Activated CD8-positive, alpha-beta memory T cell treated with anti-CD3 and anti-CD28 coated beads, Interleukin-2, amount 50 U/mL, for 48 hours (primary cell): ENCODE data around the gene ARHGAP21.

Experiments used
- DNase-seq: peaks from one replicate; pipeline ENCODE4 v3.0.0-alpha.2; 2020

The ARHGAP21 gene

GRCh38 chr10:24569828-24570657 lies 153.6 kb downstream of the ARHGAP21 start:
- no peak for DNase-seq

- DNase-seq, result no peak
Observed at GRCh38 chr10:24569330-24569796, 154.3 kb downstream of the ARHGAP21 start.

DNA sequence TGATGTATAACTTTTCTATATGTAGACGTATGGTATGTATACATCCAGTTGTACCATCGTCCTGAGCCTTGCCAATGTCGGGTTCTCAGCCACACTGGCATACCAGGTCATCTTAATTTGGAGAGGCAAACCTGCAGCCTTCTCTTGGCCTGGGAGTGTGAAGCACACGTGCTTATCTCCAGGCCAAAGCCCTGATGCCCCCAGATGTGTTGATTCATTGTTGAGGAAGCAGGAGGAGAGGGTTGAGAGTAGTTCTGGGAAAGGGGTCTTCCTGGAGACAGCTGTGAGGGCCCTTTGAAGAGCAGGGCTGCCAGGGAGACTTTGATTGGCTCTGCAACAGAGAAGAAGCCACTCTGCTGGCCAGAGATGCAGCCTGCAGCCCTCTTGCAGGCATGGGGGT lies 155.6 kb downstream of the ARHGAP21 start:
- DNase-seq, result no peak

- no peak for DNase-seq
Observed at GRCh38 chr10:24561453-24561852, 162.2 kb downstream of the ARHGAP21 start.

GRCh38 chr10:24556750-24557742 lies 166.6 kb downstream of the ARHGAP21 start:
- peak; percentile 34 for DNase-seq

DNA sequence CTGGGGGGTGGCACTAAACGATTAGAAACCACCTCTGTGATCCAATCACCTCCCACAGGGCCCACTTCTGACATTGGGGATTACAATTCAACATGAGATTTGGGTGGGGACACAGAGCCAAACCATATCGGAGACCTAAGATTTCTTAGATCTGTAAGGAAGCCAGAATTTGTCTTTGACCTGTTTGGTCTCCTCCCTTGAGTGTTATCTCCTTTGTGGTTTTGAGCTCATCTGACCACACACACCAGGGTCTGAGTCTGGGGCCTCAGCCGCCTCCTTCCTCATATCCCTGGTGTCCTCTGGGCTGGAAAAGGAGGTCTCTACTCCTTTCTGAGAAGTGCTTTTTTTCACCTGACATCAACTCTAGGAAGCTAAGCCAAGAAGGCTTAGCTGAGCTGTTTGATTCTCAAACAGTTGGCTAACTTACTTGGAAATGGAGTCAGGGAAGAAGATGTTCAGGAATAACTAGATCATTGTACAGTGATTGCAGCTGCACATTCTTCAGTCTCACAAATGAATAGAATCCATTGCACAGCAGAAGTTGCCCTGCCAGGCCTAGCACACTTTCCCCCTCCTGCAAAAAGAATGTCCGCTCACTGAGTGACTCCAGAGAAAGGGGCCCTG lies 167.4 kb downstream of the ARHGAP21 start:
- peak; percentile 32 for DNase-seq

DNA sequence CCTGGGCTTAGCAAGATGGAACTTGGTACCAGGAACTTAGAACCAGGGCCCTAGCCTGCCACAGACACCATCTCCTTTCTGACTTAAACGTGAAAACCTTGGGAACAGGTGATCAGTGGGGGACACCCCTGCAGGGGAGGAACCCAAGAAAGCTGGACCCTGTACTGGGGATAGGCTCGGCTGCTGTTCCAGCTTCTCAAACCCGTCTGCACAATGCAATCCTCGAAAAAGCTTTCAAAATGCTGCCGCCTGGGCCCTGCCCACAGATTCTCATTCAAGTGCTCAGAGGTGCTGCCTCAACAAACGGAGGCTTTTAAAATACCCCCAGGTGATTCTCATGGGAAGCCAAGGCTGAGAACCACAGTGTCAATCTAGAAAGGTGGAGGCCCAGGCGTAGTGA lies 169.7 kb downstream of the ARHGAP21 start:
- DNase-seq, result peak; percentile 23

GRCh38 chr10:24553051-24553612 lies 170.6 kb downstream of the ARHGAP21 start:
- no peak for DNase-seq

- no peak for DNase-seq
Observed at GRCh38 chr10:24552346-24553016, 171.2 kb downstream of the ARHGAP21 start.

DNA sequence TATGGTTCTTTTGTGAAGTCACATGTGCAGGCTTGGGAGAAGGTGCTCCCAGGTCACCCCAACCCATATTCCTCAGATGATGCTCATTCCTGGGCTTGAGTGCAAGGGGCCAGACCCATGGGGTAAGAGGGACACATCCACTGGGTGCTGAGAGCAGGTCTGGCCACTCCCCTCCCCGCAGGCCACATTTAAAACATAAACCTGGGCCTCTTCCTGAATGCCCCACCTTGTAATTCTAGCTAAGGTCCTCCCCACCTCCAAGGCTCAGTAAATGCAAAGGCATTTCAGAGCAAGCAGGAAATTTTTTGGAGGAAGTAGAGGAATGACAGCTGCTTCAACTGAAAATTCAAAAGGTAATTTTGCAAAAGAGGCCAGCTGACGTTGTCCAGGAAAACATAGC lies 172.5 kb downstream of the ARHGAP21 start:
- no peak for DNase-seq

- DNase-seq, result no peak
Observed at GRCh38 chr10:24550680-24551079, 173.0 kb downstream of the ARHGAP21 start.

GRCh38 chr10:24545585-24545984 lies 178.1 kb downstream of the ARHGAP21 start:
- DNase-seq, result no peak

GRCh38 chr10:24544776-24545175 lies 178.9 kb downstream of the ARHGAP21 start:
- DNase-seq, result no peak

- DNase-seq, result no peak
Observed at GRCh38 chr10:24542314-24543270, 181.1 kb downstream of the ARHGAP21 start.

DNA sequence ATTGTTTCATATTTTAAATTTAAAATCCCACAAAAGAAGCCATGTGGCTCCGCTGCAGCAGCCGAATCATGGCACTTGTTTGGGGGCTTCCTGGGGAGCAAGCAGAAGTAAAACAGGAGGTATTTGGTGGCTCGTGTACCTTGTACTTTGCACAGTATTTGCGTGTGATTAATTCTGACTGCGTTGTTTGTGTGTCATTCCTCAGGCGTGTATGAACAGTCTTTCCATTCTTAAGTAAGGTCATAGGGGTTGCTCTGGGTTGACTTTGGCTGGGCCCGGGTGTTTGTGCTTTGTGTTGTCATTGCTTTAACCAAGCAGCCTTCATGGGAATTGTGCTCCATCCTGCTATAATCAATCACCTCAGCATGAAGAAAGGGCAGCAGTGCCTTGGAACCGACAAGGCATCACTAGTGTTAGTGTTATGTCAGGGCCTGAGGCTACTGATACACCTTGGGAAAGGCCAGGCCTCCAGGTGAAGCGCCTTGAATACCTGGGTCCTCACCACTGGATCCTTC lies 182.4 kb downstream of the ARHGAP21 start:
- peak; percentile 10 for DNase-seq

- DNase-seq, result no peak
Observed at GRCh38 chr10:24536636-24537035, 187.1 kb downstream of the ARHGAP21 start.

DNA sequence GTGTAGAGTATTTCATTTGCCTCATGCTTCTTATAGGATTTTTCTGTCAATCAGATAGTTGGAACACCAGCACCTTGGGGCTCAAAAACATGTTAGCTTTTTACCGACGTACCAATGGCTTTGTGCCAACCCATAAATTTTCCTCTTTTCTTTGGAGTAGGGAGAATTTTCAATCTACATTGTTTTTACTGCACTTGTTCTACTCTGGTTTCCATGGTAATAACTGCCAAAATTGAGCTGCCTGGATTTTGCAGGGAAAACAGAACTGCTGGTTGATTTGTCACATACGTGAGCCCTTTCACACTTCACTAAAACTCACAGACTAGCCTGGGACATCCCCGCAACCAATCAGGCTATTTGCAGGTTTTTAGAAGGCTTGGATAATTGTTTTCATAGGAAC lies 189.7 kb downstream of the ARHGAP21 start:
- DNase-seq, result no peak
